AG04450 (cell line): Measurements from ENCODE around the gene LCA5. TPM values are rescaled to one million over a fixed set of nuclear protein-coding genes. Genes with fewer than 3 reads are reported as not detected.

Source experiments
- CTCF ChIA-PET: fragments of 300-600, 350-600 bp; formaldehyde crosslinking; extraction: SDS; loops from one replicate; lab custom pipeline; 2022; ENCODE audit warnings: antibody characterized with exemption, inconsistent platforms; lab: Charles Lee
- POLR2A ChIA-PET: fragments of 350-600 bp; formaldehyde crosslinking; extraction: SDS; loops from one replicate; lab custom pipeline; 2021; ENCODE audit warnings: antibody characterized with exemption, inconsistent platforms; lab: Yijun Ruan, JAX
- DNase-seq: peaks from one replicate; pipeline ENCODE4 v3.0.0-alpha.2; 2011; ENCODE audit warnings: low read depth, low spot score
- H3K27ac ChIP-seq: one replicate; pipeline ENCODE4 v1.5.1; 2012; ENCODE audit warnings: low read depth, low read length, control low read depth
- H3K27me3 ChIP-seq: one replicate; pipeline ENCODE4 v1.6.0; 2012; ENCODE audit warnings: low read length; ENCODE audit not compliant: control insufficient read depth, insufficient read depth
- H3K4me3 ChIP-seq: 2 replicates; pipeline ENCODE4 v1.5.1; 2011; ENCODE audit warnings: mild to moderate bottlenecking, low read depth, low read length, control low read depth
- H3K9me3 ChIP-seq: 2 replicates; pipeline ENCODE4 v1.5.1; 2012; ENCODE audit warnings: low read length; ENCODE audit not compliant: control insufficient read depth, insufficient read depth
- polyA plus RNA-seq: library from polyadenylated mRNA; depleted of rRNA; stranded (reverse); fragments of >200 nt; gene quantifications from 2 replicates; pipeline ENCODE4 v1.2.3, GENCODE V29; 2011
- TF ChIP-seq, protein P1 (sequence below): IDR thresholded peaks from 2 replicates; pipeline ENCODE4 v1.5.1; 2011; ENCODE audit warnings: low read depth, low read length, control low read depth, inconsistent platforms

LCA5 gene
- polyA plus RNA-seq, 1 experiment = 4.2 TPM

DNA sequence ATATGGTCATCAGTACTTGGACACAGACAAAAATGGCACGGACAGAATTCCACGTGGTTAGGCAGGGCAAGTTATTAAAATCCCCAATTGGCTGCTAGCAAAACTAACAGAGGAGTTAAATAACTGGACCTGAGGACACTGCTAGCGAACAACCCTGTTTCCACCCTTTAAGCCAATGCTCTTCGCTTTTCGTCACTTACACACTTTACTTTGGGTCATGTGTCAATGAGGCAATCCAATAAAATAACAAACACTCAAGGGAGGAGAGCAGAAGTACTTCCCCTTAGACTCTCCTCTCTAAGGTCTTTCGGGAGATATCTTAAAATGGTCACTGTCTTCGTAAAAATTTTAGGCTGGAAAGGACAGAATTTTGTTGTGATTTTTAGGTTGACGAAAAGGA, 68.6 kb downstream of the LCA5 start:
- no peak for DNase-seq
- TF ChIP-seq, protein P1, sequence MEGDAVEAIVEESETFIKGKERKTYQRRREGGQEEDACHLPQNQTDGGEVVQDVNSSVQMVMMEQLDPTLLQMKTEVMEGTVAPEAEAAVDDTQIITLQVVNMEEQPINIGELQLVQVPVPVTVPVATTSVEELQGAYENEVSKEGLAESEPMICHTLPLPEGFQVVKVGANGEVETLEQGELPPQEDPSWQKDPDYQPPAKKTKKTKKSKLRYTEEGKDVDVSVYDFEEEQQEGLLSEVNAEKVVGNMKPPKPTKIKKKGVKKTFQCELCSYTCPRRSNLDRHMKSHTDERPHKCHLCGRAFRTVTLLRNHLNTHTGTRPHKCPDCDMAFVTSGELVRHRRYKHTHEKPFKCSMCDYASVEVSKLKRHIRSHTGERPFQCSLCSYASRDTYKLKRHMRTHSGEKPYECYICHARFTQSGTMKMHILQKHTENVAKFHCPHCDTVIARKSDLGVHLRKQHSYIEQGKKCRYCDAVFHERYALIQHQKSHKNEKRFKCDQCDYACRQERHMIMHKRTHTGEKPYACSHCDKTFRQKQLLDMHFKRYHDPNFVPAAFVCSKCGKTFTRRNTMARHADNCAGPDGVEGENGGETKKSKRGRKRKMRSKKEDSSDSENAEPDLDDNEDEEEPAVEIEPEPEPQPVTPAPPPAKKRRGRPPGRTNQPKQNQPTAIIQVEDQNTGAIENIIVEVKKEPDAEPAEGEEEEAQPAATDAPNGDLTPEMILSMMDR = no peak
- POLR2A ChIA-PET = no interaction called here

DNA sequence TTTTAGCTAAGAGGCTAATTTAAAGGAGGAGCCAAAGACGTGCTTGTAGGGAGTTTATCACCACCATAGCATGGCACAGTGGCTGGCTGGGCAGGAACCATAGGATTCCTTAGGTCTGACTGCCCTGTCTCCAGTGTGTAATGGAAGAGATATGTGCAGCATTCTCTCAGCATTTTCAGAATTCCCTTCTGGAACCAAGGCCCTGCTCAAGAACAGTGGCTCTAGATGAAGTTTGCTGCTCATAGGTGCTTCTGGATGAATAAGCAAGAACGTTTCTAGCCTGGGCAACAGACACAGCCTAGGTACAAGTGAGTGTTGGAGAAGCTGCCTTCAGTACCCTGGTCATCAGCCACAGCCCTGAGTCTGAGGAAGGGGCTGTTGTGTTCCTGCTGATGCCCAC, 69.1 kb downstream of the LCA5 start:
- CTCF ChIA-PET = no interaction called here
- no peak for DNase-seq
- Histone ChIP-seq H3K27ac (no peak overlapping the region), H3K9me3 (no peaks in the 10 kb centered on the region), H3K27me3 (no peaks in the 10 kb centered on the region), H3K4me3 (no peak overlapping the region)
- POLR2A ChIA-PET = no interaction called here
- TF ChIP-seq, protein P1 = no peak

More for the DNA sequence above, 68.6 kb downstream of the LCA5 start:
- H3K27ac ChIP-seq = no peak overlapping the region
- H3K4me3 ChIP-seq = no peak overlapping the region
- H3K9me3 ChIP-seq = no peaks in the 10 kb centered on the region
- CTCF ChIA-PET = no interaction called here
- H3K27me3 ChIP-seq = no peaks in the 10 kb centered on the region

DNA sequence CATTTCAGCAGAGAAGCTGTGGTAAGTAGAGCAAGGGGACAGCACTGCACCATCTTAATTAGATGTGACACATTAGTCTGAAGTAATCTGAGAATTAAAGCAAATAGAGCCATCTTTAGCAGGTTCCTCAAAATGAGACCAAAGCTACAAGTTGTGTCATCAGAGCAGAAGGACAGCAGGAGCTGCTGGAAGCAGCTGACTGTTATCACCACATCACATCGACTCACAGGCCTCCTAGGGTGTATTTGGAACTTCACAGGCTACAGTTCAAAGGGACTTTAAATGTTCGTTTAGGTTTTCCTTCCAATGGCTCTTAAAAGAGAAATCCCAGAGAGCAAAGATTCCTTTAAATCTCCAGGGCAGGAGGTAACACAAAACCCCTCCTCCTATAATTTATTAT, 69.5 kb downstream of the LCA5 start:
- CTCF ChIA-PET = no interaction called here
- TF ChIP-seq, protein P1 = no peak
- no peak for DNase-seq
- Histone ChIP-seq H3K27ac (no peak overlapping the region), H3K27me3 (no peaks in the 10 kb centered on the region), H3K9me3 (no peaks in the 10 kb centered on the region), H3K4me3 (no peak overlapping the region)
- POLR2A ChIA-PET = no interaction called here

DNA sequence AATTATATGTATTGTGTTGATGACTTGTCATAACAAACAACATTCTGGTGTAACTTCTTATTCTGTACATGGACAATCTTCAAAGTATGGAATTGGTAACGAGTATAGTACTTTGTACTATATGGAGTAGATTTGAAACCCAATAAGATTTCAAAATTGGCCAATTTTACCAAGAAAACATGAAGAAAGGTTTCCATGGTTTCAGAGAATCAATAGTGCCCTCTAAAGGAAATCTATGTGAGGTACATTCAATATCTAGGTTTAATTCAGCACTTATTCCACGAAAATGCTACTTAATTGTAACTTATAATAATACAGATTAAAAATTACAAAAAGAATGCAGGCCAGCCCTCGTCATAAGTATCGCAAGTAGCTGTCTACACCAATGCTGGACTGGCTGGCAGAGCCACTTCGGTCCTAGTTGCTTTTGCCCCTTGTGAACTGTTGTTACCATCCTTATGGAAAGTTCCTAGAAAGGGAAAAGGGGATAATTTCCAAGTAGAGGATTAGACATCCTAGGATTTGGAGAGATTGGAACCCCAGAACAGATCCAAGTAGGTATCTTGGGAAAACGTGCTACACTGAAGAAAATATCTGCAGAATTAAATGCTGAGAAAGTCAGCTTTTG, 70.9 kb downstream of the LCA5 start:
- TF ChIP-seq, protein P1 = peak; percentile 57
- CTCF ChIA-PET = interaction anchor here (0.7 to 1.2 kb wide), 4 partner anchors 11 to 44 kb away, joined by 3 to 4 read pairs (median 3); no protein-coding TSS in a partner anchor
- no peaks in the 10 kb centered on the region for H3K27me3 ChIP-seq
- no peak overlapping the region for H3K27ac ChIP-seq
- no peak for DNase-seq
- H3K9me3 ChIP-seq = no peaks in the 10 kb centered on the region
- no peak overlapping the region for H3K4me3 ChIP-seq
- POLR2A ChIA-PET = no interaction called here

DNA sequence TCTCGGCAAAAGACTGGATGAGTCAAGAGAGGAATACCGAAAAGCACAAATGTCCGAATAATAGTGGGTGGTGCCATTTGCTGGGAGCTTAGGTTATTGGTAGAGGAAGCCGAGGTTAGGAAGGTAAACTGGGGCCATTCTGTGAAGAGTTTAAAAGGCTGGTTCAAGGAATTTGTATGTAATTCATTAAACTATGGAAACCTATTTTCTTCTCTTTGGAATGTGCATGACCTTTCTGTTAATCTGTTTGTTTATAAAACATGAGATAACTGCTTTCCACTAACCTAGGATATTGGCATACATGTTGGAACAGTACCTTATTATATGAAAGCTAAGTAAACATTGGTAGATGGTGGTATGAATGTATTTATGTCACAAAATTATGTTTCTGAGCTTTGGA, 71.8 kb downstream of the LCA5 start:
- H3K4me3 ChIP-seq = no peak overlapping the region
- ChIA-PET CTCF (interaction anchor here (1.1 to 1.2 kb wide), 2 partner anchors 12 to 249 kb away, joined by 3 read pairs; no protein-coding TSS in a partner anchor), POLR2A (no interaction called here)
- no peak for DNase-seq
- no peaks in the 10 kb centered on the region for H3K27me3 ChIP-seq
- H3K9me3 ChIP-seq = no peaks in the 10 kb centered on the region
- TF ChIP-seq, protein P1 = no peak
- H3K27ac ChIP-seq = no peak overlapping the region
